SU-DHL-6 (cell line): ENCODE measurements around the gene TMEM128.

Source experiments
- H2AFZ ChIP-seq: fragments of 200-600 bp; sonication (generic); 2 replicates; pipeline ENCODE4 v1.6.1; 2014; ENCODE audit warnings: low read depth, mild to moderate bottlenecking, moderate library complexity, mixed read lengths, antibody characterized with exemption, low read length; ENCODE audit not compliant: severe bottlenecking
- H3F3A ChIP-seq: fragments of 200-600 bp; shearing (Covaris generic); 2 replicates; pipeline ENCODE4 v1.6.0; 2016; ENCODE audit warnings: antibody characterized with exemption, mild to moderate bottlenecking; ENCODE audit not compliant: insufficient read depth
- H3K27ac ChIP-seq: fragments of 200-600 bp; sonication (generic); 2 replicates; pipeline ENCODE4 v1.5.1; 2016; ENCODE audit warnings: low read depth, mild to moderate bottlenecking, low read length, moderate library complexity, mixed read lengths
- H3K27me3 ChIP-seq: fragments of 200-600 bp; sonication (generic), shearing (Covaris generic); 2 replicates; pipeline ENCODE4 v1.6.0; 2014; ENCODE audit warnings: mild to moderate bottlenecking, low read length
- H3K36me3 ChIP-seq: fragments of 200-600 bp; sonication (generic); 2 replicates; pipeline ENCODE4 v1.6.1; 2014; ENCODE audit warnings: mild to moderate bottlenecking, low read length, mixed read lengths
- H3K4me2 ChIP-seq: fragments of 300-600, 200-600 bp; shearing (Covaris generic), sonication (generic); 2 replicates; pipeline ENCODE4 v1.6.0; 2014; ENCODE audit warnings: low read length, low read depth, mild to moderate bottlenecking; ENCODE audit not compliant: poor library complexity, severe bottlenecking
- H3K4me3 ChIP-seq: fragments of 200-600 bp; sonication (generic); 2 replicates; pipeline ENCODE4 v1.5.1; 2014; ENCODE audit warnings: antibody characterized with exemption, low read length, mild to moderate bottlenecking, mixed read lengths; ENCODE audit not compliant: insufficient read depth, poor library complexity, severe bottlenecking
- H3K79me2 ChIP-seq: fragments of 200-600 bp; sonication (generic); 2 replicates; pipeline ENCODE4 v1.6.1; 2014; ENCODE audit warnings: mild to moderate bottlenecking, low read length, moderate library complexity; ENCODE audit not compliant: insufficient read depth
- H3K9ac ChIP-seq: fragments of 200-600 bp; sonication (generic); 2 replicates; pipeline ENCODE4 v1.7.0; 2014; ENCODE audit warnings: mild to moderate bottlenecking, low read length
- H3K9me2 ChIP-seq: fragments of 200-600 bp; sonication (generic); replicated peaks from 2 replicates; pipeline ENCODE4 v1.6.1; 2014; ENCODE audit warnings: low read length; ENCODE audit not compliant: insufficient read depth
- H3K9me3 ChIP-seq: fragments of 200-600 bp; sonication (generic); 2 replicates; pipeline ENCODE4 v1.6.1; 2014; ENCODE audit warnings: low read length, mixed read lengths; ENCODE audit not compliant: insufficient read depth
- H4K20me1 ChIP-seq: fragments of 200-600 bp; sonication (generic); 2 replicates; pipeline ENCODE4 v1.6.1; 2014; ENCODE audit warnings: low read depth, mild to moderate bottlenecking, antibody characterized with exemption, low read length, moderate library complexity, mixed read lengths
- CTCF ChIP-seq: fragments of 200-600 bp; sonication (generic); IDR thresholded peaks from one replicate; pipeline ENCODE4 v1.5.1; 2017; ENCODE audit warnings: antibody characterized with exemption, mild to moderate bottlenecking, low read length, moderate library complexity; ENCODE audit not compliant: insufficient read depth, poor library complexity, severe bottlenecking
- EZH2phosphoT487 ChIP-seq: fragments of 200-600 bp; sonication (generic), shearing (Covaris generic); conservative IDR thresholded peaks from 2 replicates; pipeline ENCODE4 v1.6.1; 2018; ENCODE audit warnings: mild to moderate bottlenecking, antibody characterized with exemption, low read length, moderate library complexity, mixed read lengths

The TMEM128 gene

GRCh38 chr4:4206204-4206603 lies 41.8 kb downstream of the TMEM128 start:
- H3K4me2 ChIP-seq = no peak overlapping the region
- H3K9me2 ChIP-seq = no peaks in the 10 kb centered on the region
- H3K9me3 ChIP-seq = no peaks in the 10 kb centered on the region
- H4K20me1 ChIP-seq = no peaks in the 10 kb centered on the region
- no peak overlapping the region for H3K4me3 ChIP-seq
- H3K9ac ChIP-seq = no peak overlapping the region
- no peak overlapping the region for H2AFZ ChIP-seq
- no peaks in the 10 kb centered on the region for H3K79me2 ChIP-seq
- no peaks in the 10 kb centered on the region for H3K27me3 ChIP-seq
- no peaks in the 10 kb centered on the region for H3K36me3 ChIP-seq
- H3K27ac ChIP-seq = no peak overlapping the region
- TF ChIP-seq EZH2phosphoT487 (no peak), CTCF (no peak)
- no peaks in the 10 kb centered on the region for H3F3A ChIP-seq

DNA sequence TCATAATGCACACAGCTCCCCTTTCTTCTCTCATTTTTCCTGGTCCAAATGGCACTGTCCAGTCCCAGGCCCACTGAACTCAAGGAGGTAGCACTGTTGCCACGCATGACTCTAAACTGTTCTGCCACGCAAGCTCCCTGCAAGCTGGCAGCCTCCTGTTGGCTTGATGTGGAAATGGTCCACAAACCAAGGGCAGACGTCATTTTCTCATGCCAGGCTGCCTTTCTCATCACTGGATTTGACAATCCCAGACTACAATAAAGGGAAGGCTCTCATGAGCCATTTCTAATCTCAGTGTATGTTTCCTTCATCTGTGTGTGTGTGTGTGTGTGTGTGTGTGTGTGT lies 43.6 kb downstream of the TMEM128 start:
- Histone ChIP-seq H3K9me3 (no peaks in the 10 kb centered on the region), H3K36me3 (no peaks in the 10 kb centered on the region), H3K4me2 (no peak overlapping the region), H3K79me2 (no peaks in the 10 kb centered on the region), H3F3A (no peaks in the 10 kb centered on the region), H4K20me1 (no peaks in the 10 kb centered on the region), H2AFZ (no peak overlapping the region), H3K9ac (no peak overlapping the region), H3K27me3 (no peaks in the 10 kb centered on the region), H3K27ac (no peak overlapping the region), H3K4me3 (no peak overlapping the region), H3K9me2 (no peaks in the 10 kb centered on the region)
- TF ChIP-seq CTCF (no peak), EZH2phosphoT487 (no peak)

DNA sequence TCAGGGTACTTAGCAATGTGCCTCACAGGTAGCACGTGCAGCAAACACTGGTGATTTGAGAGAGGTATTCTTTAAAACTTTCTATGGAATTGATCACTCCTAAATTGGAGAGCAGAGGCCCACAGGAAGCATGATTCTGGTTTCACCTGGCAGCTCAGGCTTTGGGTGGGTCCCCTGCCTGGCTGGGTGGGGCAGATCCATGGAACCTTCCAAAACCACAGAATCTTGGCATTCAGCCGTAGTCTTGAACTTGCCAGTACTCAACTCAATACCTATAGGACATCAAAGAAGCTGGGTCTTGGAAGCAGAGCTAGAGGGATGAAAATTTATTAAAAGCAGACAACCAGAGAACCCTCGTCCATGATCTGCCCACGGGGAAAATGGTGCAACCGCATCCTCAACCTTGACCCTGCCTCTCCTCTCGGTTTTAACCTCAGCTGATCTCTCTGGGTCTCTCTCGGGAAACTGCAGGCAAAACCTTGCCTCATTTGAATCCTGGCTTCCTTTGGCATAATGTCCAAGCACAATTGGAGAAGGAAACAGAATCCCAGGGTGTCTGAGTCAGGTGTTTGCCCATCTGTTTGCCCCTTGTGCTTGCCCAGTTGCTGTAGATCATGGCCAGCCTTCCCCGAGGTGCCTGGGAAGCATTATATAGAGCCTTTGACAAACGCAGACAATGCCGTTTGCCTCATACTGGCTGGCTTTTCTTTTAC lies 44.2 kb downstream of the TMEM128 start:
- no peak overlapping the region for H3K4me2 ChIP-seq
- no peaks in the 10 kb centered on the region for H3K27me3 ChIP-seq
- H3K36me3 ChIP-seq = no peaks in the 10 kb centered on the region
- no peaks in the 10 kb centered on the region for H3K9me3 ChIP-seq
- no peak overlapping the region for H3K9ac ChIP-seq
- TF ChIP-seq CTCF = no peak
- TF ChIP-seq EZH2phosphoT487 = no peak
- no peaks in the 10 kb centered on the region for H3K9me2 ChIP-seq
- H3K79me2 ChIP-seq = no peaks in the 10 kb centered on the region
- no peaks in the 10 kb centered on the region for H4K20me1 ChIP-seq
- H3K4me3 ChIP-seq = no peak overlapping the region
- no peak overlapping the region for H3K27ac ChIP-seq
- no peak overlapping the region for H2AFZ ChIP-seq
- no peaks in the 10 kb centered on the region for H3F3A ChIP-seq
